ENCODE measurements around the gene GUK1. TPM values are rescaled to one million over a fixed set of nuclear protein-coding genes. Genes with fewer than 3 reads are reported as not detected.
"Not testable (repeated sequence)": the region's sequence is repeated elsewhere in the genome, so short reads cannot be mapped to it uniquely, and the experiment has no call there.

Gene GUK1
- total and polyA plus RNA-seq, 2 experiments from 2014 or later, result 324 to 554 TPM

- Histone ChIP-seq H3K4me1 (ENCODE audit: insufficient read depth) (peaks cover 10% of the 10 kb centered on the region), H3K9me2 (ENCODE audit: insufficient read depth) (no peaks in the 10 kb centered on the region), H4K20me1 (ENCODE audit: insufficient read depth) (no peaks in the 10 kb centered on the region), H3K9ac (peak overlapping the region; percentile 93), H3K27ac (peak overlapping the region; percentile 22), H3K9me3 (ENCODE audit: low read depth) (no peaks in the 10 kb centered on the region), H3K4me3 (peak overlapping the region; percentile 87), H3F3A (ENCODE audit: insufficient read depth) (no peaks in the 10 kb centered on the region), H2AFZ (peak overlapping the region; percentile 98), H3K4me2 (ENCODE audit: unreplicated experiment) (peak overlapping the region; percentile 90), H3K27me3 (replicated peaks; ENCODE audit: insufficient read depth) (no peaks in the 10 kb centered on the region), H3K79me2 (ENCODE audit: insufficient read depth) (peaks cover 28% of the 10 kb centered on the region), H3K36me3 (ENCODE audit: low read depth) (no peaks in the 10 kb centered on the region)
- TF ChIP-seq EZH2 (IDR thresholded peaks at IDR 0.05; ENCODE audit: insufficient read depth, poor library complexity, severe bottlenecking), result no peak
- in situ Hi-C loops (cut with MboI), result no loop called here
- WGBS, 2 experiments (ENCODE audit: low coverage in 1 of 2, low lambda C conversion rate in 2 of 2, missing lambda C conversion rate in 2 of 2), result 2% methylated on average over 8 of the region's 8 CpGs
- no peak for DNase-seq
These were observed 31.4 kb upstream of the GUK1 start for GRCh38 chr1:228108742-228109072.

DNA sequence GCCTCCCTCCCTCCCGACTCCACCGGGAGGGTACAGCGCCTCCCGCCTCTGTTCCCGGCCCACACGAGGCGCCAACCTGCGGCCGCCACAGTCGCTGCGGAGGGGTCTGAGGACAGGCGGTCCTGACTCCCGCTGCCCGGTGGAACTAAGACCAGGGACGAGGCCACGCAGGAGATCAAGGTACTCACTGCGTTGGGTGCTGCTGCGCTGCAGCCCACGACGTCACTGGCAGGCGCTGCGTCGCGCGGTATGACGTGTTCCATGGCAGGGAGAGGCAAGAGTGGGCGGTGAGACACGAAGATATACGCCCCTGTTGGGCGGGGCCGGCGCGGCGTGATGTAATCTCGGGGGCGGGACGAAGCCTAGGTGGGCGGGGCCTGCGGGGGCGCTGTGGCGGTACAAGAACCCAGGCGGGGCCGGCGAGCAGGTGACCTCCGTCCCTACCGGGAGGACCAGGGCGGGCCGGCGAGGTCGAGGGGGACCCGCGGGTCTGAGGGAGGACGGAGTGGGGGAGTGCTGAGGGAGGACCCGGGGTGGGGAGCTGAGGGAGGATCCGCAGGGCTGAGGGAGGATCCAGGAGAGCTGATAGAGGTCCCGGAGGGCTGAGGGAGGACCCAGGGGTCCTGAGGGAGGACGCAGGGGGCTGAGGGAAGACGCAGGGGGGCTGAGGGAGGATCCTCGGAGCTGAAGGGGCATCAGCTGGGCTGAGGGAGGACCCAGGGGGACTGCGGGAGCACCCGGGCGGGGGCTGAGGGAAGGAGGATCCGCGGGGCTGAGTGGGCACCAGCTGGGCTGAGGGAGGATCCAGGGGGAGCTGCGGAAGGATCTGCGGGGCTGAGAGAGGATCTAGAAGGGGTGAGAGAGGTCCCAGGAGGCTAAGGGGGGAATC, 30.8 kb upstream of the GUK1 start, which contains the start of gene MRPL55:
TSS of gene MRPL55 (minus strand) at position 227 of the 889 bp plus-strand sequence. CDS start 1,039 bp downstream, outside the sequence.
- H3K27me3 ChIP-seq (replicated peaks; ENCODE audit: insufficient read depth), result no peaks in the 10 kb centered on the region
- H3F3A ChIP-seq (ENCODE audit: insufficient read depth), result no peaks in the 10 kb centered on the region
- peaks cover 28% of the 10 kb centered on the region for H3K79me2 ChIP-seq (ENCODE audit: insufficient read depth)
- H3K36me3 ChIP-seq (ENCODE audit: low read depth), result no peaks in the 10 kb centered on the region
- peak within 1 kb of the TSS; percentile 93 for H3K9ac ChIP-seq
- H2AFZ ChIP-seq, result peak within 1 kb of the TSS; percentile 98
- peak within 1 kb of the TSS; percentile 87 for H3K4me3 ChIP-seq
- H4K20me1 ChIP-seq (ENCODE audit: insufficient read depth), result no peaks in the 10 kb centered on the region
- no peak for TF ChIP-seq EZH2phosphoT487 (IDR thresholded peaks at IDR 0.05; ENCODE audit: insufficient read depth, low read depth)
- no peak for TF ChIP-seq EZH2 (IDR thresholded peaks at IDR 0.05; ENCODE audit: insufficient read depth, poor library complexity, severe bottlenecking)
- 0 out of 2 replicates have a peak, but pooled peaks cover 4% of the 10 kb centered on the region for H3K4me1 ChIP-seq (ENCODE audit: insufficient read depth)
- in situ Hi-C loops (cut with MboI), result no loop called here
- WGBS, 2 experiments (ENCODE audit: low coverage in 1 of 2, low lambda C conversion rate in 2 of 2, missing lambda C conversion rate in 2 of 2), result 1 to 2% methylated on average over 37 to 66 of the region's 66 CpGs
- H3K27ac ChIP-seq, result peak within 1 kb of the TSS; percentile 22
- H3K4me2 ChIP-seq (ENCODE audit: unreplicated experiment), result peak within 1 kb of the TSS; percentile 90
- no peaks in the 10 kb centered on the region for H3K9me3 ChIP-seq (ENCODE audit: low read depth)
- H3K9me2 ChIP-seq (ENCODE audit: insufficient read depth), result no peaks in the 10 kb centered on the region
- DNase-seq, result peak; percentile 97

- H3K9ac ChIP-seq, result peak overlapping the region; percentile 93
- H3K27ac ChIP-seq, result no peak overlapping the region
- no peak for TF ChIP-seq EZH2phosphoT487 (IDR thresholded peaks at IDR 0.05; ENCODE audit: insufficient read depth, low read depth)
- TF ChIP-seq EZH2 (IDR thresholded peaks at IDR 0.05; ENCODE audit: insufficient read depth, poor library complexity, severe bottlenecking), result no peak
- no peaks in the 10 kb centered on the region for H4K20me1 ChIP-seq (ENCODE audit: insufficient read depth)
- H3F3A ChIP-seq (ENCODE audit: insufficient read depth), result no peaks in the 10 kb centered on the region
- H3K4me3 ChIP-seq, result peak overlapping the region; percentile 87
- WGBS, 2 experiments (ENCODE audit: low coverage in 1 of 2, low lambda C conversion rate in 2 of 2, missing lambda C conversion rate in 2 of 2), result 23 to 38% methylated on average over 7 to 15 of the region's 15 CpGs
- H3K36me3 ChIP-seq (ENCODE audit: low read depth), result no peaks in the 10 kb centered on the region
- peak overlapping the region; percentile 98 for H2AFZ ChIP-seq
- no peaks in the 10 kb centered on the region for H3K9me2 ChIP-seq (ENCODE audit: insufficient read depth)
- H3K27me3 ChIP-seq (replicated peaks; ENCODE audit: insufficient read depth), result no peaks in the 10 kb centered on the region
- DNase-seq, result peak; percentile 53
- no peaks in the 10 kb centered on the region for H3K9me3 ChIP-seq (ENCODE audit: low read depth)
- in situ Hi-C loops (cut with MboI), result no loop called here
- peaks cover 28% of the 10 kb centered on the region for H3K79me2 ChIP-seq (ENCODE audit: insufficient read depth)
- peak overlapping the region; percentile 82 for H3K4me2 ChIP-seq (ENCODE audit: unreplicated experiment)
- 0 out of 2 replicates have a peak, but pooled peaks cover 4% of the 10 kb centered on the region for H3K4me1 ChIP-seq (ENCODE audit: insufficient read depth)
These were observed 30.1 kb upstream of the GUK1 start for GRCh38 chr1:228109962-228110488.

GRCh38 chr1:228110556-228110955, 29.5 kb upstream of the GUK1 start:
- Histone ChIP-seq H3K9ac (no peak overlapping the region; the same call in 1 of the 2 replicates), H3K27ac (no peak overlapping the region), H3K9me2 (ENCODE audit: insufficient read depth) (no peaks in the 10 kb centered on the region), H3K4me1 (ENCODE audit: insufficient read depth) (0 out of 2 replicates have a peak, but pooled peaks cover 4% of the 10 kb centered on the region), H3K79me2 (ENCODE audit: insufficient read depth) (peaks cover 28% of the 10 kb centered on the region), H2AFZ (peak overlapping the region; percentile 98; the same call in 1 of the 2 replicates), H3K4me2 (ENCODE audit: unreplicated experiment) (peak overlapping the region; percentile 82), H3K27me3 (replicated peaks; ENCODE audit: insufficient read depth) (no peaks in the 10 kb centered on the region), H3F3A (ENCODE audit: insufficient read depth) (no peaks in the 10 kb centered on the region), H3K4me3 (no peak overlapping the region), H4K20me1 (ENCODE audit: insufficient read depth) (no peaks in the 10 kb centered on the region), H3K36me3 (ENCODE audit: low read depth) (no peaks in the 10 kb centered on the region), H3K9me3 (ENCODE audit: low read depth) (no peaks in the 10 kb centered on the region)
- TF ChIP-seq EZH2phosphoT487 (IDR thresholded peaks at IDR 0.05; ENCODE audit: insufficient read depth, low read depth) (no peak), EZH2 (IDR thresholded peaks at IDR 0.05; ENCODE audit: insufficient read depth, poor library complexity, severe bottlenecking) (no peak)
- no peak for DNase-seq
- WGBS, 2 experiments (ENCODE audit: low coverage in 1 of 2, low lambda C conversion rate in 2 of 2, missing lambda C conversion rate in 2 of 2), result 83 to 85% methylated on average over 7 of the region's 7 CpGs
- in situ Hi-C loops (cut with MboI), result no loop called here

DNA sequence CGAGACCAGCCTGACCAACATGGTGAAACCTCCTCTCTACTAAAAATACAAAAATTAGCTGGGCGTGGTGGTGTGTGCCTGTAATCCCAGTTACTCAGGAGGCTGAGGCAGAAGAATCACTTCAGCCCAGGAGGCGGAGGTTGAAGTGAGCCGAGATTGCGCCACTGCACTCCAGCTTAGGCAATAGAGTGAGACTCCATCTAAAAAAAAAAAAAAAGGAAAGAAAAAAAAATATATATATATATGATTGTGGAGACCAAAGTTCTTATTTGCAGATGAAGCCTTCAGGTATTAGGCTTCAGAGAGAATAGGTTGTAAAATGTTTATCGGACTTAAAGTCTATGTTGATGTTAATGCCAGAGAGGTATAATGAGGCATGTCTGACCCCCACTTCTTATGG, 28.8 kb upstream of the GUK1 start:
- H3K9me2 ChIP-seq (ENCODE audit: insufficient read depth); H3K36me3 ChIP-seq (ENCODE audit: low read depth); H3K9ac ChIP-seq; H3K9me3 ChIP-seq (ENCODE audit: low read depth); H3F3A ChIP-seq (ENCODE audit: insufficient read depth); H3K27me3 ChIP-seq (replicated peaks; ENCODE audit: insufficient read depth); H2AFZ ChIP-seq; in situ Hi-C loops (cut with MboI); H3K4me3 ChIP-seq; H3K4me2 ChIP-seq (ENCODE audit: unreplicated experiment); DNase-seq; H3K4me1 ChIP-seq (ENCODE audit: insufficient read depth); H4K20me1 ChIP-seq (ENCODE audit: insufficient read depth); H3K27ac ChIP-seq: not testable (repeated sequence)
- H3K79me2 ChIP-seq (ENCODE audit: insufficient read depth), result peaks cover 28% of the 10 kb centered on the region
- 83 to 84% methylated on average over 6 of the region's 6 CpGs for WGBS, 2 experiments (ENCODE audit: low coverage in 1 of 2, low lambda C conversion rate in 2 of 2, missing lambda C conversion rate in 2 of 2)

Measured in GM23248 (cell line).